KOPT-K1 (cell line): ENCODE measurements around the gene LXN.
A peak's percentile ranks its signal among the peaks of the same experiment; 100 is the strongest.

ENCODE experiments used
- H3K27ac ChIP-seq: fragments of 200-600 bp; sonication (generic); 2 replicates; pipeline ENCODE4 v1.5.1; 2016; ENCODE audit warnings: antibody characterized with exemption, mild to moderate bottlenecking, low read depth, low read length; ENCODE audit not compliant: poor library complexity, severe bottlenecking
- H3K36me3 ChIP-seq: fragments of 200-600 bp; sonication (generic); 2 replicates; pipeline ENCODE4 v1.5.1; 2017; ENCODE audit warnings: antibody characterized with exemption, mild to moderate bottlenecking, low read length, moderate library complexity; ENCODE audit not compliant: insufficient read depth
- H3K9me3 ChIP-seq: fragments of 200-600 bp; sonication (generic); 2 replicates; pipeline ENCODE4 v1.5.1; 2017; ENCODE audit warnings: antibody characterized with exemption, low read length, mild to moderate bottlenecking; ENCODE audit not compliant: insufficient read depth, poor library complexity, severe bottlenecking

LXN gene

GRCh38 chr3:158672215-158673176 is at the start of gene LXN:
Gene LXN (minus strand): TSS chr3:158672648. CDS start chr3:158672478, 170 bp downstream.
- H3K36me3 ChIP-seq, result peaks cover 74% of the 10 kb centered on the region
- no peaks in the 10 kb centered on the region for H3K9me3 ChIP-seq
- peak within 1 kb of the TSS; percentile 56 for H3K27ac ChIP-seq

- H3K36me3 ChIP-seq, result peaks cover 10% of the 10 kb centered on the region; the same call in 1 of the 2 replicates
- no peak overlapping the region for H3K27ac ChIP-seq
Measured at GRCh38 chr3:158722108-158722507, 49.7 kb upstream of the LXN start.

GRCh38 chr3:158718490-158719170 is 46.2 kb upstream of the LXN start:
- Histone ChIP-seq H3K9me3 (no peaks in the 10 kb centered on the region), H3K27ac (no peak overlapping the region), H3K36me3 (peaks cover 13% of the 10 kb centered on the region; the same call in 1 of the 2 replicates)

More at GRCh38 chr3:158722108-158722507, 49.7 kb upstream of the LXN start:
- no peaks in the 10 kb centered on the region for H3K9me3 ChIP-seq

- Histone ChIP-seq H3K9me3 (no peaks in the 10 kb centered on the region), H3K36me3 (peaks cover 22% of the 10 kb centered on the region; the same call in 1 of the 2 replicates), H3K27ac (no peak overlapping the region)
Measured at GRCh38 chr3:158717576-158717975, 45.1 kb upstream of the LXN start.

GRCh38 chr3:158713094-158713499 is 40.6 kb upstream of the LXN start:
- Histone ChIP-seq H3K9me3 (no peaks in the 10 kb centered on the region), H3K36me3 (peaks cover 42% of the 10 kb centered on the region), H3K27ac (no peak overlapping the region)

- Histone ChIP-seq H3K36me3 (peaks cover 49% of the 10 kb centered on the region), H3K27ac (no peak overlapping the region), H3K9me3 (no peaks in the 10 kb centered on the region)
Measured at GRCh38 chr3:158712443-158712842, 40.0 kb upstream of the LXN start.

GRCh38 chr3:158711886-158712285 is 39.4 kb upstream of the LXN start:
- Histone ChIP-seq H3K27ac (no peak overlapping the region), H3K9me3 (no peaks in the 10 kb centered on the region), H3K36me3 (peaks cover 52% of the 10 kb centered on the region)

GRCh38 chr3:158710601-158711000 is 38.2 kb upstream of the LXN start:
- no peak overlapping the region for H3K27ac ChIP-seq
- peaks cover 52% of the 10 kb centered on the region for H3K36me3 ChIP-seq
- H3K9me3 ChIP-seq, result no peaks in the 10 kb centered on the region

- H3K27ac ChIP-seq, result no peak overlapping the region
- H3K9me3 ChIP-seq, result no peaks in the 10 kb centered on the region
- H3K36me3 ChIP-seq, result peaks cover 61% of the 10 kb centered on the region
Measured at GRCh38 chr3:158709666-158710083, 37.2 kb upstream of the LXN start.

GRCh38 chr3:158703566-158703965 is 31.1 kb upstream of the LXN start:
- H3K27ac ChIP-seq, result no peak overlapping the region
- peaks cover 36% of the 10 kb centered on the region for H3K36me3 ChIP-seq
- H3K9me3 ChIP-seq, result no peaks in the 10 kb centered on the region

GRCh38 chr3:158702815-158703481 is 30.5 kb upstream of the LXN start:
- Histone ChIP-seq H3K36me3 (peaks cover 30% of the 10 kb centered on the region), H3K9me3 (no peaks in the 10 kb centered on the region), H3K27ac (no peak overlapping the region)

- no peaks in the 10 kb centered on the region for H3K9me3 ChIP-seq
- peaks cover 22% of the 10 kb centered on the region for H3K36me3 ChIP-seq
- no peak overlapping the region for H3K27ac ChIP-seq
Measured at GRCh38 chr3:158701420-158702065, 29.1 kb upstream of the LXN start.

GRCh38 chr3:158700559-158700958 is 28.1 kb upstream of the LXN start:
- Histone ChIP-seq H3K36me3 (peaks cover 22% of the 10 kb centered on the region), H3K9me3 (no peaks in the 10 kb centered on the region), H3K27ac (no peak overlapping the region)

- Histone ChIP-seq H3K36me3 (peaks cover 47% of the 10 kb centered on the region), H3K27ac (no peak overlapping the region)
Measured at GRCh38 chr3:158696618-158697017, 24.2 kb upstream of the LXN start.

More at GRCh38 chr3:158696618-158697017, 24.2 kb upstream of the LXN start:
- H3K9me3 ChIP-seq, result no peaks in the 10 kb centered on the region
